Activated CD4-positive, alpha-beta T cell treated with anti-CD3 and anti-CD28 coated beads for 36 hours (primary cell): ENCODE data around the gene SLC23A1. TPM values are rescaled to one million over a fixed set of nuclear protein-coding genes. Genes with fewer than 3 reads are reported as not detected.
"Not testable (repeated sequence)": the region's sequence is repeated elsewhere in the genome, so short reads cannot be mapped to it uniquely, and the experiment has no call there.

Experiments
- ATAC-seq: fragments of 200-7000 bp; cut with Tn5 transposase; one replicate; pipeline ENCODE4 v1.10.0; 2021; ENCODE audit warnings: mild to moderate bottlenecking, moderate library complexity
- CTCF ChIA-PET: fragments of 350-600 bp; sonication (Branson Sonifier 250); formaldehyde crosslinking; loops from one replicate; lab custom pipeline; 2021; ENCODE audit warnings: antibody characterized with exemption; lab: Charles Lee
- POLR2A ChIA-PET: fragments of 350-600 bp; sonication (Branson Sonifier 250); formaldehyde crosslinking; loops from one replicate; lab custom pipeline; 2021; ENCODE audit warnings: antibody characterized with exemption, inconsistent platforms; lab: Charles Lee
- DNase-seq: peaks from one replicate; pipeline ENCODE4 v3.0.0-alpha.2; 2020
- H3K27ac Mint-ChIP-seq: one replicate; pipeline ENCODE4 v1.8.0; 2021; ENCODE audit warnings: mixed read lengths
- H3K27me3 Mint-ChIP-seq: one replicate; pipeline ENCODE4 v1.8.0; 2021; ENCODE audit warnings: mixed read lengths
- H3K36me3 Mint-ChIP-seq: one replicate; pipeline ENCODE4 v1.8.0; 2021; ENCODE audit warnings: low read depth, mixed read lengths
- H3K4me1 Mint-ChIP-seq: one replicate; pipeline ENCODE4 v1.8.0; 2021; ENCODE audit warnings: mixed read lengths
- H3K4me3 Mint-ChIP-seq: one replicate; pipeline ENCODE4 v1.8.0; 2021; ENCODE audit warnings: mild to moderate bottlenecking, moderate library complexity, mixed read lengths
- H3K9me3 Mint-ChIP-seq: one replicate; pipeline ENCODE4 v1.8.0; 2021; ENCODE audit warnings: low read depth, mixed read lengths
- intact Hi-C, 2 experiments: fragments of 100-400 bp; cut with DNase I in 1 of 2; cut with micrococcal nuclease in 1 of 2; formaldehyde crosslinking; loops; one replicate each; pipeline versions ENCODE4 v1.14.2 to v1.15.1; 2022 to 2024; cut with DNase I, micrococcal nuclease
- total RNA-seq, 2 experiments: library from RNA; stranded (reverse); gene quantifications; one replicate each; pipeline ENCODE4 v1.2.3, GENCODE V29; 2021

Gene SLC23A1
- total RNA-seq, 2 experiments from 2014 or later: 0.43 to 0.53 TPM

DNA sequence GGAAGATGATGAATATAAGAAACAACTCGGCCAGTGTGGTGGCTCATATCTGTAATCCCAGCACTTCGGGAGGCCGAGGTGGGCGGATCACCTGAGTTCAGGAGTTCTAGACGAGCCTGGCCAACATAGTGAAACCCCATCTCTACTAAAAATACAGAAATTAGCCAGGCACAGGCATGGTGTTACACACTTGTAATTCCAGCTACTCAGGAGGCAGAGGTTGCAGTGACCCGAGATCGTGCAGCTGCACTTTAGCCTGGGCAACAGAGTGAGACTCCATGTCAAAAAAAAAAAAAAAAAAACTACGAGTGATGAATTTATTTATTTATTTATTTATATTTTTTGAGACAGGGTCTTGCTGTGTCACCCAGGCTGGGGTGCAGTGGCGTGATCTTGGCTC, 35.2 kb downstream of the SLC23A1 start:
- Mint-ChIP-seq H3K4me1 (peaks cover 52% of the 10 kb centered on the region), H3K36me3 (peaks cover 27% of the 10 kb centered on the region)
- H3K4me3 Mint-ChIP-seq, DNase-seq, ATAC-seq, H3K27me3 Mint-ChIP-seq, CTCF ChIA-PET, H3K27ac Mint-ChIP-seq, H3K9me3 Mint-ChIP-seq, intact Hi-C loops: not testable (repeated sequence)
- POLR2A ChIA-PET: interaction anchor here (0.7 kb wide), 4 partner anchors 10 to 99 kb away, joined by 3 to 6 read pairs (median 4); no protein-coding TSS in a partner anchor

DNA sequence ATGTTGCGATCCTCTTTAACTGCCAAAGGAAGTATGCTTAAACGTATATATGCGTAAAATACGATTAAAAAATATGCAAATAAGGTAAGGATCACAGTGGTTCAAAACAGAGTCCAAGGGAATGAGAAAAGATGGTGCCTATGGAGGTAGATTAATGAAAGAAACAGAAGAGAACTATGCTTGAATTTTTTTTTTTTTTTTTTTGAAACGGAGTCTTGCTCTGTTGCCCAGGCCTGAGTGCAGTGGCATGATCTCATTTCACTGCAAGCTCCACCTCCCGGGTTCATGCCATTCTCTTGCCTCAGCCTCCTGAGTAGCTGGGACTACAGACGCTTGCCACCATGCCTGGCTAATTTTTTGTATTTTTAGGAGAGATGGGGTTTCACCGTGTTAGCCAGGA, 37.7 kb downstream of the SLC23A1 start:
- CTCF ChIA-PET: interaction anchor here (1.5 kb wide), 1 partner anchor 12 kb away, joined by 3 read pairs; no protein-coding TSS in a partner anchor
- DNase-seq, intact Hi-C loops, H3K4me3 Mint-ChIP-seq, H3K27me3 Mint-ChIP-seq, H3K27ac Mint-ChIP-seq, H3K9me3 Mint-ChIP-seq, ATAC-seq: not testable (repeated sequence)
- Mint-ChIP-seq H3K36me3 (peaks cover 26% of the 10 kb centered on the region), H3K4me1 (peaks cover 58% of the 10 kb centered on the region)
- POLR2A ChIA-PET: interaction anchor here (0.6 to 2.3 kb wide), 3 partner anchors 9 to 52 kb away, joined by 4 to 5 read pairs (median 5); partner anchors contain the start of gene MATR3

DNA sequence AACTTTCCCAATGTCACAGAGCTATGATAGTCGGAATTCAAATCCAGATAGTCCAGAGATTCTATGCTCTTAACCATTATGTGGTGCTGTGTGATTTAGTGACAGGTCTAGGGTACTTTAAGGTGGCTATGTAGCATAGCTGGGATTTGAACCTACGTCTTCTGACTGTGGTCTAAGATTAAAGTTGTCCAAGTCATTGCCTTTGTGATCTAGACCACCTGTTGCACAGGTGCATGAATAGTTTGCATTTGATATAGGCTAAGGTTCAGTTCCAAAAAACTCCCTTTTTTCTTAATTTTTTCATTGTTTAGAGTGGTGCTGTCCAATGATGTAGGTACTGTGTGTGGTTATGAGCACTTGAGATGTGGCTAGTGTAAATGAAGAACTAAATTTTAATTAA, 38.9 kb downstream of the SLC23A1 start:
- H3K4me3 Mint-ChIP-seq: peak overlapping the region; percentile 5
- H3K36me3 Mint-ChIP-seq: peaks cover 26% of the 10 kb centered on the region
- POLR2A ChIA-PET: interaction anchor here (0.8 to 2.3 kb wide), 2 partner anchors 51 to 92 kb away, joined by 5 read pairs; partner anchors contain the start of gene MATR3

DNA sequence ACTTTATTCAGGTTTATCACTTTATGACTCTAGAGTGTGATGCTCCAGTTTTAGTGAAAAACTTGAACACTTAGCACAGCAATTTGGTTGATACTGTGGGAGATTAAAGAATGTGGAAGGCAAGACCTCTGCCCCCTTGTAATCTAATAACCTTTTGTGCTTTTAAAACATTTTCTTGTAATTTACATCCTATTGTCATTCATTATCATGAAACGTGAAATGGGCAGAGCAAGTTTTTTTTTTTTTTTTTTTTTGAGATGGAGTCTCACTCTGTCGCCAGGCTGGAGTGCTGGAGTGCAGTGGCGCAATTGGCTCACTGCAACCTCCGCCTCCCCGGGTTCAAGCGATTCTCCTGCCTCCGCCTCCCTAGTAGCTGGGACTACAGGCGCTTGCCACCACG, 39.6 kb downstream of the SLC23A1 start:
- CTCF ChIA-PET: interaction anchor here (0.6 to 1.6 kb wide), 4 partner anchors 11 to 359 kb away, joined by 3 to 4 read pairs (median 4); no protein-coding TSS in a partner anchor

More for the DNA sequence above, 38.9 kb downstream of the SLC23A1 start:
- H3K9me3 Mint-ChIP-seq: no peaks in the 10 kb centered on the region
- H3K4me1 Mint-ChIP-seq: peaks cover 59% of the 10 kb centered on the region
- no peak overlapping the region for H3K27ac Mint-ChIP-seq
- no peak for DNase-seq
- intact Hi-C loops: no loop called here
- no peaks in the 10 kb centered on the region for H3K27me3 Mint-ChIP-seq
- CTCF ChIA-PET: interaction anchor here (0.6 to 1.6 kb wide), 5 partner anchors 12 to 359 kb away, joined by 3 to 4 read pairs (median 3); no protein-coding TSS in a partner anchor
- ATAC-seq: no peak

DNA sequence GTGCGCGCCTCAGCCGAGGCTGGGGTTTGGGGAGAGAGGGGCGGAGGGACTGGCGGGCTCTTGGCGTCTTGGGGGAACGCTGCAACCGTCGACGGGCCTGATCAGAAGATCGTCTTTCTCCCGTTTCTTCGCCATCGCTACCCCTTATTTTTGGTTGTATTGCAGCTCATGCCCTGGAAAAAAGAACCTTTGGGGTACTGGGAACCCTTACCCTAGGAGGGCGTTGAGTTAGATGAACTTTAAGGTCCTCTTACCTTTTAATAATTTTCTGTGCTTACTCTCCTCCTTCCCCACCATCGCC, 40.7 kb downstream of the SLC23A1 start:
- Mint-ChIP-seq H3K36me3 (peaks cover 24% of the 10 kb centered on the region), H3K9me3 (no peaks in the 10 kb centered on the region), H3K27me3 (no peaks in the 10 kb centered on the region), H3K27ac (peak overlapping the region; percentile 94), H3K4me3 (peak overlapping the region; percentile 88), H3K4me1 (peaks cover 54% of the 10 kb centered on the region)
- ATAC-seq (no peak), DNase-seq (no peak)
- intact Hi-C loops: loop anchor here (1.0 to 2.0 kb wide), 8 partner anchors 48 to 878 kb away; partner anchors contain the start of genes DNAJC18 (in 1 of the 2), ETF1 (in 1 of the 2), SIL1 (in 1 of the 2) and UBE2D2 (in 1 of the 2)
- ChIA-PET CTCF (interaction anchor here (0.5 to 3.0 kb wide), 14 partner anchors 9 to 91 kb away, joined by 3 to 16 read pairs (median 4); partner anchors contain the start of gene PROB1), POLR2A (interaction anchor here (0.8 to 1.6 kb wide), 7 partner anchors 15 to 97 kb away, joined by 3 to 16 read pairs (median 4); partner anchors contain the start of genes DNAJC18, MATR3 and SPATA24)

More for the DNA sequence above, 39.6 kb downstream of the SLC23A1 start:
- no peaks in the 10 kb centered on the region for H3K9me3 Mint-ChIP-seq
- ATAC-seq (no peak), DNase-seq (no peak)
- peaks cover 25% of the 10 kb centered on the region for H3K36me3 Mint-ChIP-seq
- POLR2A ChIA-PET: no interaction called here
- peaks cover 55% of the 10 kb centered on the region for H3K4me1 Mint-ChIP-seq
- H3K4me3 Mint-ChIP-seq: peak overlapping the region; percentile 88
- no peaks in the 10 kb centered on the region for H3K27me3 Mint-ChIP-seq
- H3K27ac Mint-ChIP-seq: peak overlapping the region; percentile 94
- intact Hi-C loops: loop anchor here in 1 of 2 experiments (2.0 kb wide), 1 partner anchor 217 kb away; the partner anchor contains the start of gene UBE2D2

DNA sequence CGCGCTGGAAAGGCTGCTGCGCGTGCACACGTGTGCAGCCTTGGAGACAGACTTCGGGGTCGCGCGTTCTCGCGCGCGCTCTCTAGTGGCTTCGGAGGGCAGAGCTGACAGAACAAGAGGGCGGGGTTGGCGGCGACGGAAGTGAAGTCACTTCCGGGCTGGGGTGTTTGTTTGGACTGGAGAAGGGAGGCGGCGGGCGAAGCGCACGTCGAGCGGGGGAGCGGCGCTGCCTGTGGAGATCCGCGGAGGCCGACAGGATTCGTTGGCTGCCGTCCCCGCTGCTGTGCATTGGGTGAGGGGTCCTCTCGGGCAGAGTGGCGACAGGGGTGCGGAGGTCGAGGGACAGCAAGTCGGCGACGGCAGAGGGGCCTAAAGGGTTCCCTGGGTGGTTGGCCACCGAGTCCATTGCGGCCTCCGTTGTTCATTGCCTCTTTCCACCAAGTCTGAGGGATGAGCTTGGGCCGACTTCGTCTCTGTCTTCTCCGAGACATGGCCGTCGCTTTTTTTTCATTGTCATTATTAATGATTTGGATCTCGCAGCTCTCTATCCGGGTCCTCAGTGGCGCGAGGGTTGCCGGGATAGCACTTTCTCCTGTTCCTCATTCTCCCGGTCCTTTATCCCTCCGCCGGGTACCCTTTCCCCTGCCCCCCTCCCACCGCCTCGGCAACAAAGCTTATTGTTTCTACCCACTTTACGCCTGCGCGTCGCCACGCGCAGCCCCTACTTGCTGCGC, 41.2 kb downstream of the SLC23A1 start, which contains the start of gene PAIP2:
PAIP2 (plus strand) TSS at position 166 of the 734 bp plus-strand sequence. CDS start 21,931 bp downstream, outside the sequence.
- ChIA-PET CTCF (interaction anchor here (0.5 to 3.0 kb wide), 19 partner anchors 9 to 91 kb away, joined by 3 to 16 read pairs (median 4); partner anchors contain the start of gene PROB1), POLR2A (interaction anchor here (0.7 to 1.6 kb wide), 9 partner anchors 14 to 615 kb away, joined by 3 to 16 read pairs (median 4); partner anchors contain the start of genes DNAJC18, MATR3 and SPATA24)
- Mint-ChIP-seq H3K4me3 (peak within 1 kb of the TSS; percentile 88), H3K9me3 (no peaks in the 10 kb centered on the region), H3K27ac (peak within 1 kb of the TSS; percentile 94), H3K36me3 (peaks cover 22% of the 10 kb centered on the region), H3K27me3 (no peaks in the 10 kb centered on the region), H3K4me1 (peaks cover 53% of the 10 kb centered on the region)
- intact Hi-C loops: loop anchor here (1.0 to 2.0 kb wide), 12 partner anchors 48 to 878 kb away; partner anchors contain the start of genes SIL1 (in 2 of the 2), DNAJC18 (in 1 of the 2), ETF1 (in 1 of the 2) and HSPA9 (in 1 of the 2)
- DNase-seq (peak; percentile 99), ATAC-seq (peak; percentile 88)

DNA sequence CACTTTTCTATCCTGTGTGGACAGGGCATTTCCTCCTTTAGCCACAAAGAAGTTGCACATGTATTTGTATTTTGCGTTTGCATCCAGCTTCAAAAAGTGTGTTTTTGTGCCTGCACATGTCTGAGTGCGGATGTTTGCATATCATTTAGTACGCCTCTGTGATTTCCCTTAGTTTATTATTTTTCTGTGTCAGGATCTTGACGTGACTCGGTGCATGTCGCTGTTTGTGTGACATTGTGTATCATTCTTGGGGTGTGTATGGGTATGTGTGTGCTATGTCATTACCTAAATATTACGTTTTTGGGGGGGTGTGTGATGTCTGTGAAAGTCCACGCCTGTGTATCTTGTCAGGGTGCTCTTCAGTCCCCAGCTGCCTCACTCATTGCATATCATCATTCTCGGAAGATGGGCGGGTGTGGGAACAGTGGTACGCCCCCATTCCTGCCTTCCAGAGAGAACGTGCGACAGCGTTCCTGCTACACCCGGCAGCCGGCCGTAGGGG, 41.9 kb downstream of the SLC23A1 start:
- ChIA-PET CTCF (interaction anchor here (0.7 to 3.0 kb wide), 16 partner anchors 9 to 755 kb away, joined by 3 to 16 read pairs (median 4); partner anchors contain the start of gene PROB1), POLR2A (interaction anchor here (0.7 to 1.6 kb wide), 7 partner anchors 32 to 615 kb away, joined by 3 to 16 read pairs (median 4); partner anchors contain the start of genes DNAJC18, MATR3 and SPATA24)
- Mint-ChIP-seq H3K9me3 (no peaks in the 10 kb centered on the region), H3K27me3 (no peaks in the 10 kb centered on the region), H3K27ac (peak overlapping the region; percentile 94), H3K4me1 (peaks cover 57% of the 10 kb centered on the region), H3K36me3 (peaks cover 19% of the 10 kb centered on the region), H3K4me3 (peak overlapping the region; percentile 88)
- ATAC-seq (peak; percentile 45), DNase-seq (no peak)
- intact Hi-C loops: loop anchor here (1.0 kb wide), 6 partner anchors 47 to 766 kb away; partner anchors contain the start of genes HSPA9 (in 1 of the 2), MATR3 (in 1 of the 2), SIL1 (in 1 of the 2) and SPATA24 (in 1 of the 2)

DNA sequence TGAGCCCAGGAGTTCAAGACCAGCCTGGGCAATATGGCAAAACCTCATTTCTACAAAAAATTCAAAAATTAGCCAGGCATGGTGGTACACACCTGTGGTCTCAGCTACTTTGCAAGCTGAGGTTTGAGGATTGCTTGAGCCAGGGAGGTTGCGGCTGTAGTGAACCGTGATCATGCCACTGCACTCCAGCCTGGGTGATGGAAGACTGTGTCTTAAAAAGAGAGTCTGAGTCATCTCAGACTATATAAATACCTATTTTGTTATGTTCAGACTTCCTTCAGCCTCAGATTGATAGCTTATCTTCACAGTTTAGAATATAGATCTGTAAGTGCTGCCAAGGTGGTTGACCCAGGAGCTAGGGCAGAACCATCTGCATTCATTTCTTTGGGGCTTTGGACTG, 43.0 kb downstream of the SLC23A1 start:
- Mint-ChIP-seq H3K4me1 (peaks cover 59% of the 10 kb centered on the region), H3K4me3 (no peak overlapping the region), H3K27ac (no peak overlapping the region), H3K9me3 (no peaks in the 10 kb centered on the region), H3K27me3 (no peaks in the 10 kb centered on the region), H3K36me3 (peaks cover 12% of the 10 kb centered on the region)
- ChIA-PET POLR2A (no interaction called here), CTCF (interaction anchor here (0.6 to 3.0 kb wide), 7 partner anchors 8 to 1174 kb away, joined by 3 to 16 read pairs (median 3); partner anchors contain the start of gene MATR3)
- no peak for DNase-seq
- no peak for ATAC-seq
- intact Hi-C loops: no loop called here

DNA sequence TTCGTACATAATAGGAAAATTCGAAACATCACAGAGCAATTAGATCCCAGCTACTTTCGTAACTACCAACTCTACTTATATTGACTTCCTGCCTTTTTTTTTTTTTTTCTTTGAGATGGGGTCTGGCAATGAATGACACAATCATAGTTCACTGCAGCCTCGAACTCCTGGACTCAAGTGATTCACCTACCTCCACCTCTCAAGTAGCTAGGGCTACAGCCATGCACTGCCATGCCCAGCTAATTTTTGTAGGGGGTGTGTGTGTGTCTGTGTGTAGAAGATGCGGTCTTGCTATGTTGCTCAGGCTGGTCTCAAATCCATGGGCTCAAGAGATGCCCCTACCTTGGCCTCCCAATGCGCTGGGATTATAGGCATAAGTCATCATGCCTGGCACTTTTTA, 47.3 kb downstream of the SLC23A1 start:
- ATAC-seq (peak; percentile 56), DNase-seq (peak; percentile 36)
- ChIA-PET CTCF (interaction anchor here (0.6 to 1.8 kb wide), 3 partner anchors 8 to 24 kb away, joined by 3 to 6 read pairs (median 3); no protein-coding TSS in a partner anchor), POLR2A (interaction anchor here (0.6 to 0.7 kb wide), 3 partner anchors 240 to 844 kb away, joined by 3 to 7 read pairs (median 6); no protein-coding TSS in a partner anchor)
- Mint-ChIP-seq H3K27me3 (no peaks in the 10 kb centered on the region), H3K36me3 (peaks cover 17% of the 10 kb centered on the region), H3K27ac (peak overlapping the region; percentile 47), H3K4me1 (peaks cover 31% of the 10 kb centered on the region), H3K9me3 (no peaks in the 10 kb centered on the region), H3K4me3 (peak overlapping the region; percentile 6)
- intact Hi-C loops: no loop called here
